OCI-LY7 (cell line): ENCODE results near the gene CFAP90. TPM values are rescaled to one million over a fixed set of nuclear protein-coding genes. Genes with fewer than 3 reads are reported as not detected.

ENCODE experiments used
- BruUV-seq: library from RNA; stranded (reverse); fragments of 400-500 nt; replicated peaks from 2 replicates; lab custom pipeline; 2021; lab: Mats Ljungman, UMichigan
- CTCF ChIA-PET: fragments of 300-600 bp; sonication (Branson Sonifier 250); formaldehyde crosslinking; loops from one replicate; lab custom pipeline; 2022; ENCODE audit warnings: antibody characterized with exemption; ENCODE audit not compliant: unreplicated experiment; lab: Charles Lee
- POLR2A ChIA-PET: fragments of 300-600 bp; sonication (Branson Sonifier 250); formaldehyde crosslinking; loops from one replicate; lab custom pipeline; 2022; ENCODE audit warnings: antibody characterized with exemption; lab: Charles Lee
- DNase-seq: peaks from one replicate; pipeline ENCODE4 v3.0.0-alpha.2; 2015; ENCODE audit warnings: low spot score
- H2AFZ ChIP-seq: fragments of 200-600 bp; sonication (generic), shearing (Covaris generic); 2 replicates; pipeline ENCODE4 v1.6.1; 2014; ENCODE audit warnings: mild to moderate bottlenecking, antibody characterized with exemption, low read length, moderate library complexity
- H3K27ac ChIP-seq: fragments of 200-600 bp; sonication (generic); 2 replicates; pipeline ENCODE4 v1.5.1; 2014; ENCODE audit warnings: mixed run types, low read depth, mild to moderate bottlenecking, moderate library complexity, low read length, inconsistent platforms; ENCODE audit not compliant: poor library complexity, severe bottlenecking
- H3K36me3 ChIP-seq: fragments of 200-600 bp; sonication (generic); 2 replicates; pipeline ENCODE4 v1.6.1; 2014; ENCODE audit warnings: mild to moderate bottlenecking, antibody characterized with exemption, low read length, moderate library complexity, mixed read lengths; ENCODE audit not compliant: insufficient read depth
- H3K4me1 ChIP-seq: fragments of 200-600 bp; sonication (generic); 2 replicates; pipeline ENCODE4 v1.5.1; 2014; ENCODE audit warnings: mild to moderate bottlenecking, low read length; ENCODE audit not compliant: insufficient read depth, poor library complexity, severe bottlenecking
- H3K4me2 ChIP-seq: fragments of 200-600 bp; sonication (generic); 2 replicates; pipeline ENCODE4 v1.6.1; 2014; ENCODE audit warnings: mild to moderate bottlenecking, low read length
- H3K4me3 ChIP-seq: fragments of 200-600 bp; sonication (generic); 2 replicates; pipeline ENCODE4 v1.5.1; 2014; ENCODE audit warnings: mild to moderate bottlenecking, low read depth, low read length; ENCODE audit not compliant: poor library complexity, severe bottlenecking
- H3K79me2 ChIP-seq: fragments of 200-600 bp; sonication (generic); 2 replicates; pipeline ENCODE4 v1.6.1; 2016; ENCODE audit warnings: low read depth, mild to moderate bottlenecking, low read length, moderate library complexity, mixed read lengths; ENCODE audit not compliant: insufficient read depth
- H3K9me2 ChIP-seq: fragments of 200-600 bp; sonication (generic); 2 replicates; pipeline ENCODE4 v1.6.1; 2016; ENCODE audit warnings: mild to moderate bottlenecking, low read length, mixed read lengths; ENCODE audit not compliant: insufficient read depth
- H3K9me3 ChIP-seq: fragments of 200-600 bp; sonication (generic); 2 replicates; pipeline ENCODE4 v1.6.1; 2014; ENCODE audit warnings: mild to moderate bottlenecking, mixed run types, low read length, mixed read lengths
- H4K20me1 ChIP-seq: fragments of 200-600 bp; sonication (generic); 2 replicates; pipeline ENCODE4 v1.6.1; 2014; ENCODE audit warnings: mild to moderate bottlenecking, antibody characterized with exemption, low read length, moderate library complexity, mixed read lengths; ENCODE audit not compliant: insufficient read depth
- EZH2phosphoT487 ChIP-seq: fragments of 200-600 bp; sonication (generic); IDR thresholded peaks from 2 replicates; pipeline ENCODE4 v1.6.1; 2018; ENCODE audit warnings: low read depth, borderline replicate concordance, mild to moderate bottlenecking, mixed run types, antibody characterized with exemption, low read length, moderate library complexity, mixed read lengths
- intact Hi-C: fragments of 100-400 bp; cut with micrococcal nuclease; formaldehyde crosslinking; loops from one replicate; pipeline ENCODE4 v1.10.0; 2022; ENCODE audit not compliant: unreplicated experiment
- total RNA-seq, 2 experiments: library from RNA; depleted of rRNA in 1 of 2; stranded (reverse); fragments of >200 nt in 1 of 2; shearing (Covaris generic) in 1 of 2; gene quantifications; 2 replicates each; pipeline ENCODE4 v1.2.3, GENCODE V29; 2014 to 2022
- TF ChIP-seq, protein P1 (sequence below): fragments of 200-600 bp; sonication (generic); conservative IDR thresholded peaks from 2 replicates; pipeline ENCODE4 v1.5.1; 2014; ENCODE audit warnings: mild to moderate bottlenecking, antibody characterized with exemption, low read length, moderate library complexity, mixed read lengths

Gene CFAP90
- total RNA-seq, 2 experiments from 2014 or later: not detected

DNA sequence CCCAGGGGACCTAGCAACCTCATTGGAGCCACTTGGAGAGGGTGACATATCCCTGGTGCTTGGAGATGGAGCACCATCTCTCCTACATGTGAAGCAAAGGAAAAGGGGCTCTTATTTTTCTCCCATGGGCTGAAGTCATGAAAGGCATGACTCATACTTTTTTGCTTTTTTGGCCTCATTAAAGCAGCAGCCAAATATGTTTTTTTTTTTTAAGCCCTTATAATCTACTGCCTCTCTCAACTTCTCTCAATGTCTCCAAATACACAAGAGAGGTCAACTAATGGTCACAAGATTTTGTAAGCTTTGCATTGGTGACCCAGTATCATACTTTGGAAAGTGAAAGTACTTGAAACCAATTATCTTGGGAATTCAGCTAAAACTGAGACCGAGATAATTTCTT, 1.6 kb upstream of the CFAP90 start:
- Histone ChIP-seq H3K9me3 (no peaks in the 10 kb centered on the region), H3K27ac (no peak overlapping the region), H3K79me2 (no peaks in the 10 kb centered on the region), H2AFZ (no peak overlapping the region), H3K9me2 (no peaks in the 10 kb centered on the region), H3K4me2 (no peak overlapping the region), H4K20me1 (no peaks in the 10 kb centered on the region), H3K4me1 (no peaks in the 10 kb centered on the region), H3K4me3 (no peak overlapping the region), H3K36me3 (peaks cover 6% of the 10 kb centered on the region; the same call in 1 of the 2 replicates)
- BruUV-seq: no TSS peak
- ChIA-PET POLR2A (no interaction called here), CTCF (no interaction called here)
- TF ChIP-seq, protein P1, sequence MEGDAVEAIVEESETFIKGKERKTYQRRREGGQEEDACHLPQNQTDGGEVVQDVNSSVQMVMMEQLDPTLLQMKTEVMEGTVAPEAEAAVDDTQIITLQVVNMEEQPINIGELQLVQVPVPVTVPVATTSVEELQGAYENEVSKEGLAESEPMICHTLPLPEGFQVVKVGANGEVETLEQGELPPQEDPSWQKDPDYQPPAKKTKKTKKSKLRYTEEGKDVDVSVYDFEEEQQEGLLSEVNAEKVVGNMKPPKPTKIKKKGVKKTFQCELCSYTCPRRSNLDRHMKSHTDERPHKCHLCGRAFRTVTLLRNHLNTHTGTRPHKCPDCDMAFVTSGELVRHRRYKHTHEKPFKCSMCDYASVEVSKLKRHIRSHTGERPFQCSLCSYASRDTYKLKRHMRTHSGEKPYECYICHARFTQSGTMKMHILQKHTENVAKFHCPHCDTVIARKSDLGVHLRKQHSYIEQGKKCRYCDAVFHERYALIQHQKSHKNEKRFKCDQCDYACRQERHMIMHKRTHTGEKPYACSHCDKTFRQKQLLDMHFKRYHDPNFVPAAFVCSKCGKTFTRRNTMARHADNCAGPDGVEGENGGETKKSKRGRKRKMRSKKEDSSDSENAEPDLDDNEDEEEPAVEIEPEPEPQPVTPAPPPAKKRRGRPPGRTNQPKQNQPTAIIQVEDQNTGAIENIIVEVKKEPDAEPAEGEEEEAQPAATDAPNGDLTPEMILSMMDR: no peak
- TF ChIP-seq EZH2phosphoT487: no peak
- intact Hi-C loops: no loop called here
- DNase-seq: no peak

DNA sequence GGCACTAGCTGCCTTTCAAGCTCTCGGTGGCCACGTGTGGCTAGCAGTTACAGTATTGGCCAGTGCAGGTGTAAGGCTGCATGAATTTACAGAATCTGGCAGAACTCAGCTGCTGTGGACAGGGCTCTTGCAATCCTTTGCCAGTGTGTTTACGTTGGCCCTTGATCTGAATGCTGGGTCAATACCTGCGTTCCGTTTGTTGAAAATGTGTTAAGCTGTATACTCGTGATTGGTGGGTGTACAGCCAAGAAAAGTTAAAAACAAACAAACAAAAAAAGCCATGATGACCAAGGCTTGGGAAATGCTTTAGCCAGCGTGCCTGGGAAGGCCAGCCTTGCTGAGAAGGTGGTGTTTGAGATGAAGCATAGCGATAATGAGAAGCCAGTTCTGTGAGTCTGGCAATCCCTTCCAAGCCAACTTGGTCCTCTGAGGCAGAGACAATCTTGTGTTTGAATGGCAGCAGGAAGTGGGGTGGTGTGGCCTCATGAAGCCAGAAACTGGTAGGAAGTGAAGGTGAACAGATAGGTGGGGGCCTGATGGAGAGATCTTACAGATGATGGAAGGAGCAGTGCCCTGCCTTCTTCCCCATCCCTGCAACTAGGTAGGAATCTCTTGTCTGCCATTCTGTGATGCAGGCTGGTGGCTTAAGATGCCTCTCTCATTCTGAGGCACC, 820 bp upstream of the CFAP90 start:
- TF ChIP-seq EZH2phosphoT487: no peak
- TF ChIP-seq, protein P1: no peak
- H3K9me2 ChIP-seq: no peaks in the 10 kb centered on the region
- ChIA-PET CTCF (no interaction called here), POLR2A (no interaction called here)
- H3K27ac ChIP-seq: no peak overlapping the region
- H3K36me3 ChIP-seq: peaks cover under 1% of the 10 kb centered on the region; the same call in 1 of the 2 replicates
- no peak overlapping the region for H3K4me3 ChIP-seq
- no peaks in the 10 kb centered on the region for H3K9me3 ChIP-seq
- no peak for DNase-seq
- H3K79me2 ChIP-seq: no peaks in the 10 kb centered on the region
- no peaks in the 10 kb centered on the region for H3K4me1 ChIP-seq
- intact Hi-C loops: no loop called here
- BruUV-seq: no TSS peak
- H4K20me1 ChIP-seq: no peaks in the 10 kb centered on the region
- H3K4me2 ChIP-seq: no peak overlapping the region
- H2AFZ ChIP-seq: no peak overlapping the region

DNA sequence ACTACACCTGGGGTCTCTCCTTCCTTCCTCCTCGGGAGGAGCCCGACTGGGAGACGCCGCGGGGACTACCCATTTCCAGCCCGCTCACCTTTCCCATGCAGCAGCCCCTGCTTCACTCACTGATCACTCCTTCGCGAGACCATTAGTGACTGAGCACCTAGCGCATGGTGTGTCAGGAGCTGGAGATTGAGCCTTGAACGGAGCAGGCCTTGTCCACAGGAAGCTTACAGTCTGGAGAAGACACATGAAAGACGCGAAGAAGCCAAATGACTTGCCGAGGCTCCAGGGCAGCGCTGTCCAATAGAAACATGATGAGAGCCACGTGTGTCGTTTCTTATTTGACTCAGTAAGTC, 283 bp upstream of the CFAP90 start:
- no peaks in the 10 kb centered on the region for H3K9me2 ChIP-seq
- no TSS peak for BruUV-seq
- no peaks in the 10 kb centered on the region for H3K36me3 ChIP-seq
- CTCF ChIA-PET: no interaction called here
- no peak for TF ChIP-seq EZH2phosphoT487
- TF ChIP-seq, protein P1: no peak
- intact Hi-C loops: no loop called here
- H3K4me1 ChIP-seq: no peaks in the 10 kb centered on the region
- H3K79me2 ChIP-seq: no peaks in the 10 kb centered on the region
- H4K20me1 ChIP-seq: no peaks in the 10 kb centered on the region
- no peak overlapping the region for H3K27ac ChIP-seq
- no peak overlapping the region for H3K4me3 ChIP-seq
- H3K4me2 ChIP-seq: no peak overlapping the region
- no peak for DNase-seq
- H3K9me3 ChIP-seq: no peaks in the 10 kb centered on the region
- no peak overlapping the region for H2AFZ ChIP-seq
- POLR2A ChIA-PET: no interaction called here
